GM18498 (cell line): Measurements from ENCODE around the gene PARP12.

Source experiments
- ATAC-seq: cut with Tn5 transposase; IDR thresholded peaks from one replicate; pipeline ENCODE4 v1.9.1; 2021; ENCODE audit warnings: mild to moderate bottlenecking, moderate library complexity; ENCODE audit not compliant: unreplicated experiment

PARP12 gene

GRCh38 chr7:139993592-139993991 is 69.2 kb downstream of the PARP12 start:
- ATAC-seq = no peak

GRCh38 chr7:139993169-139993568 is 69.6 kb downstream of the PARP12 start:
- ATAC-seq = no peak

GRCh38 chr7:139992353-139993044 is 70.3 kb downstream of the PARP12 start:
- no peak for ATAC-seq

GRCh38 chr7:139991911-139992310 is 70.8 kb downstream of the PARP12 start:
- ATAC-seq = no peak

- no peak for ATAC-seq
These were observed 71.5 kb downstream of the PARP12 start for GRCh38 chr7:139991269-139991666.

- ATAC-seq = no peak
These were observed 72.0 kb downstream of the PARP12 start for GRCh38 chr7:139990571-139991268.

GRCh38 chr7:139990142-139990535 is 72.6 kb downstream of the PARP12 start:
- no peak for ATAC-seq

GRCh38 chr7:139989366-139990141 is 73.2 kb downstream of the PARP12 start:
- ATAC-seq = no peak

GRCh38 chr7:139987691-139988516 is 74.8 kb downstream of the PARP12 start:
- no peak for ATAC-seq

GRCh38 chr7:139985811-139986210 is 76.9 kb downstream of the PARP12 start:
- ATAC-seq = no peak

GRCh38 chr7:139984642-139985539 is 77.9 kb downstream of the PARP12 start:
- no peak for ATAC-seq

- ATAC-seq = no peak
These were observed 79.5 kb downstream of the PARP12 start for GRCh38 chr7:139982927-139983920.

GRCh38 chr7:139981511-139981895 is 81.2 kb downstream of the PARP12 start:
- ATAC-seq = no peak

- no peak for ATAC-seq
These were observed 85.7 kb downstream of the PARP12 start for GRCh38 chr7:139976838-139977656.

- no peak for ATAC-seq
These were observed 86.5 kb downstream of the PARP12 start for GRCh38 chr7:139976055-139976837.

- no peak for ATAC-seq
These were observed 88.5 kb downstream of the PARP12 start for GRCh38 chr7:139974179-139974811.
